GM04504 (cell line): Measurements from ENCODE around the gene RAB8B.
"Not testable (repeated sequence)": the region's sequence is repeated elsewhere in the genome, so short reads cannot be mapped to it uniquely, and the experiment has no call there.

Experiments used
- DNase-seq: peaks from one replicate; pipeline ENCODE4 v3.0.0-alpha.2; 2012; ENCODE audit warnings: low read depth

Gene RAB8B

DNA sequence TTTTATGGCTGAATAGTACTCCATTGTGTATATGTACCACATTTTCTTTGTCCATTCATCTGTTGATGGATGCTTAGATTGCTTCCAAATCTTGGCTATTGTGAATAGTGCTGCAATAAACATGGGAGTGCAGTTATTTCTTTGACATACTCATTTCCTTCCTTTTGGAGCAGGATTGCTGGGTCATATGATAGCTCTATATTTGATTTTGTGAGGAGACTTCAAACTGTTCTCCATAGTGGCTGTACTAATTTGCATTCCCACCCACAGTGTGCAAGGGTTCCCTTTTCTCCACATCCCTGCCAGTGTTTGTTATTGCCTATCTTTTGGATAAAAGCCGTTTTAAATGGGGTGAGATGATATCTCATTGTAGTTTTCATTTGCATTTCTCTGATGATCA is 47.7 kb downstream of the RAB8B start:
- not testable (repeated sequence) for DNase-seq

DNA sequence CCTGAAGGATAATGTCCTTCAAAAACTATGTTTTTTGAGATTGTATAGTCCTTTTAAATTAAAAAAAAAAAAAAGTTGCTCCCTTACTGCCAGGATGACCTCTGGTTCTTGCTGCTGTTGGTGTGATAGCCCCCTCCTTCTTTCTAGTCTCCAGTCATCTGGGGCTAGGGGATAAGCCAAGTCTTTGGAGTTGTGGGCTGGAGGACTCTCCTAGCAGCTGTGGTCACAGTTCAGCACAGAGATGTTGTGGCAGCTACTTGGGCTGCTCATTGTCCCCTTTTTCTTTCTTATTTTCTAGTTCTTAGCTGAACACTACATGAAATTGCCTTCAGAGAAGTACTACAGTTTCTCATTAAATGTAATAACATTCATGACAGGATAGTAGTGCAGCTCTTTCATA is 48.8 kb downstream of the RAB8B start:
- no peak for DNase-seq

DNA sequence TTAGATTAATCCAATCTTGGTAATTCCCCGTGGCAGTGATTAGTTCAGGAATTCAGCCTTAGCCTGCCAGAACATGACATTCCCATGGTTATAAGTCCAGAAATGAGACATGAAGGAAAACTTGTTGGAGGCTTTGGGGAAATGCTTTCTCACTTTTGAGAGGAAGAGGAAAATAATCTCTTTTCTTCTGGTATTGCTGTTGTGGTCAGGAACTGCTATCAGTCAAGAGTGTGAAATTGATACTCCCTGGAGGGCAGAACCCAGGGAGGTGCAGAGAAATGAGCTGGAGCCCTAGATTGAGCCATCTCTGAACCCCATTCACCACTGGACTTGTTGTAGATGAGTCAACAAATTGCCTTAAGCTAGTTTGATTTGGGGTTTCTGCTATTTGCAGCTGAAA is 49.4 kb downstream of the RAB8B start:
- DNase-seq, result peak; percentile 40

DNA sequence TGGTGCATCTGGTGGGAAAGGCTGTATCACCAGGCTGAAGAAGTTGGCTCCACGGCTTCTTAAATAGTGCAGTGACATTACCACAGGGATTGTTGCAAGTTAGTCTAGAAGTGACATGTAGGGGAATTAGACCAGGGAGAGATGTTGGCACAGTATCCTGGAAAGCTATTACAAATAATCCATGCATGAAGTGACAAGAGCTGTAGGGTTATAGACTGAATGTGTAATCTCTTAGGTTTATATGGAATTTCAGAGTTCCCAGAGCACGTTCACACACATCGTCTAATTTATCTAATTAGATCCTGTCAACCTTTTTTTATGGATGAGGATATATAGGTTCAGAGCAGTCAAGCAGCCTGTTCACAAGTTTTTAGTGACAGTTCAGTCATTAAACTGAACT is 50.7 kb downstream of the RAB8B start:
- no peak for DNase-seq

DNA sequence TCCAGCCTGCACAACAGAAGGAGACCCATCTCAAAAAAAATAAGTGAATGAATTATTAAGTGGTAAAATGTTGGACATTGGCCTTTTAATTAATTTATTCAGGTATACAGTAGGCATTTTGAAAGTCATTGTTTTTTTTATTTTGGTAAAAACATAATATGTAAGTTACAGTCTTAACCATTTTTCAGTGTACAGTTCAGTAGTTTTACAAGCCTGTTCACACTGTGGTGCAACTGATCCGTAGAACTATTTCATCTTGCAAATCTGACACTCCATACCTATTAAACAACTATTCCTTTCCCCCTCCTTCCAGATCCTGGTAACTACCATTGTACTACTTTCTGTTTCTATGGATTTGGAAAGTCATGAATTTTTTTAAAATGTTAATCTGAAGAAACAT is 51.9 kb downstream of the RAB8B start:
- no peak for DNase-seq

DNA sequence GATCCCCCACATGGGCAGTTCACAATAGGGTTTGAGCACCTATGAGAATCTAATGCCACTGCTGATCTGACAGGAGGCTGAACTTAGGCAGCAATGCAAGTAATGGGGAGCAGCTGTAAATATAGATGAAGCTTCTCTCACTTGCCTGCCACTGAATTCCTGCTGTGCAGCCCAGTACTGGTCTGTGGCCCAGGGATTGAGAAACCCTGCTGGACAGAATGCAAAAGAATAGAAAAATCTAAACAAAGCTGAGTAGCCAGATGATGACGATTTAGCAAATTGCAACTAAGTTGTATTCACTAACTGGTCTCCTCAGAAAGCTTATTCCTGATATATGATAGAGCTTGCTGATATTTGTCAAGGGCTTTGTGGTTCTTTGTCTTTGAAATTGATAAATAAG is 53.7 kb downstream of the RAB8B start:
- peak; percentile 64 for DNase-seq

DNA sequence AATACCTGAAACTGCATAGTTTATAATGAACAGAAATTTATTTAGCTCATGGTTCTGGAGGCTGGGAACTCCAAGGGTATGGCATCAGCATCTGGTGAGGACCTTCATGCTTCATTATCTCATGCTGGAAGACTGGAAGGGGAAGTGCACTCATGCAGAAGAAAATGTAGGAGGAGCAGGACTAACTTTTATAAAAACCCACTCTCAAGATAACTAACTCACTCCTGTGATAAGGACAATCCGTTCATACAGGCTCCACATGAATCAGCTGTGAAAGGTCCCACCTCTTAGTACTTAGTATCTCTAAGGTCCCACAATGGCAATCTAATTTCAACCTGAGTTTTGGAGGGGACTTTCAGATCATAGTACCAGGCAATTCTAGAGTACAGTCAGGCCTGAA is 54.4 kb downstream of the RAB8B start:
- DNase-seq, result no peak

DNA sequence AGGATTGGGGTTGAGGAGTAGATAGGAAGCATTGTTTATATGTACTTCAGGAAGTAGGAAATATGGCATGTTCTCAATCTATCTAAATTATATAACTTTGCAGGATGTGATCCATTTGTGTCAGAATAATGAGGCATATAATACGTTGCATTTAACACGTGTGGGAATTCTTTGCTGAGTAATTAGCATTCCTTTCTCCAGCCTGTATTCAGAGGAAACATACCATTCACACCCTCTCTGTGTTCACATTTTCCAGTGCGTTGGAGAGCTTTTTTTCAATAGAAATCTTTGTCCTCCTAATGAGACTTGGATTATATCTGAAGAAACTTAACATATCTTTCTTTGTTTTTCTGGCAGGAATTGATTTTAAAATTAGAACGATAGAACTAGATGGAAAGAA is 55.0 kb downstream of the RAB8B start:
- no peak for DNase-seq

DNA sequence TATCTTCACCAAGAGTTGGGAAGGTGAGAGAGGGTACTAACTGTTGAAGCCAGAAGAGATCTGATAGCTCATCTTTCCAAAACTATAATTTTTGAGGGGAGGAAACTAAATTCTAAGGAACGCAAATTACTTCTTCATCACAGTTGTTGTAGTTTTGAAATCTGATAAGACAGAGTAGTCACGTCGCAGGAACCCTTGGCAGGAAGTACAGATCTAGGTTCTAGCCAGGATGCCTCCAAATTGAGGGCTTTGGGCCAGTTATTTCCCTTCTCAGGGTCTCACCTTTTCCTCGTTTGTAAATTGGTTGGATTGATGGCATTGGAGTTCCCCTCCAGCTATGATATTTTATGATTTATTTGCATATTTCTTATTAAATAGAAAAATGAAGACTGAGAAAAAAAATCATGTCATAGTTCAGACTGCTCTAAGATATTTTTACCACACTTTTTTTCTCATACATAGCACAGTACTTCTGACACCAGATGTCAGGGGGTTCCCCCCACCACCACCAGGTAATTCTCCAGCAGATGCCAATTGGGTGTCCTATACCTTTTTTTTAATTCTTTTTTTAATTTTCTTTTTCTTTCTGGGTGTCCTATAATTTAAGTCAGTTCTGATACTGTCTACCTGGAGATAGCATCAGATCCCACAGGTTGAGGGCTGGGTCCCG is 55.7 kb downstream of the RAB8B start:
- no peak for DNase-seq

DNA sequence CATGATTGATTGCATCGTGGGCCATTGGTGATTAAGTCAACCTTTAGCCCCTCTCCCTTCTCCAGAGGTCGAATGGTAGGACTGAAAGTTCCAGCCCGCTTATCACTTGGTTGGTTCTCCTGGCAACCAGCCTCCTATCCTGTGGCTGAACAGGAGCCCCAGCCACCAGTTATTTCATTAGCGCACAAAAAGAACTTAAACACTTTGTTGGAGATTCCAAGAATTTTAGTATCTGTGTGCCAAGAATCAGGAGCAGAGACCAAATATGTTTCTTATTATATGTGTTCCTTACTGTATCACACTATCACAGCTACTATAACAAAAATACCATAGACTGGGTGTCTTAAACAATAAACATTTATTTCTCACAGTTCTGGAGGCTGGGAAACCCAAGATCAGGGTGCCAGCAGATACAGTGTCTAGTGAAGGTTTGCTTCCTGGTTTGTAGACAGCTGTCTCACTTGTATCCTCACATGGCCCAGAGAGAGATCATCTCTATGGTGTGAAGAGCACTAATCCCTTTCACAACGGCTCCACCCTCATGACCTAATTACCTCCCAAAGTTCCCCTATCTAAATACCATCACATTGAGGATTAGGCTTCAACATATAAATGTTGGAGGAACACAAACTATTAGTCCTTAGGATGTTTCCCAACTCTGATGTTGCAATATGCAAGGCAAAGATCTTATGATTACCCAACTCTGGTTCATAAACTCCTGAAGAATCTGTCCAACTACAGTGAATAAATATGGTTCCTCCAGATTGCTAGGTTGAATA is 57.5 kb downstream of the RAB8B start:
- DNase-seq, result peak; percentile 87

DNA sequence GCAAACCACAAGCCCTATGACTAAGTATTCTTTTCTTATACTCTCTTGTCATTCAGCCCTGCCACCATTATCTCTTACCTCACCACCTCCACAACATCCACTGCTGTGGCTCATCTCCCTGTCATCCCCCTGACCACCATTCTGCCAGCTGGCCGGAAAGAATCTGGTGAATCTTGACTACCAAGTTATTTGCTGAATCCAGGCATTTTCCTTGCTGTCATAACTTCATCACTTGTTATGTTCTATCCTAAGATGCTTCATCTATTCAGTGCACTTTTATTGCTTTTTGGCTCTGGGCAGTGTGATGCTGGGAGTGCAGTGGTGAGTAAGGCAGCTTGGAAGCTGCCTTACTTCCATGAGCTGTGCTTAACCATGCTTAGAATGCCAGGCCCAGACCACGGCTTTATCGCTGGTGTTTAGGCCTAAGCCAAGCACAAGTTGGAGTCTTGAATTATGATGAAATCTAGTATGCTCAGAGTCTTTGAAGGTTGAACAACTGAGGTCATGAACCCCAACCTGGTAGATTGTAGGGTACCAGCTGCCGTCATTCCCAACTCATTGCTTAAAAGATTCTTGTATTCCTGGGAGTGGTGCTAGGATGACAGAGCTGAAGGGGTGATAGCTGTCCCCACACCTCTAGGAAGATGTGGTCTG is 61.0 kb downstream of the RAB8B start:
- peak; percentile 97 for DNase-seq

DNA sequence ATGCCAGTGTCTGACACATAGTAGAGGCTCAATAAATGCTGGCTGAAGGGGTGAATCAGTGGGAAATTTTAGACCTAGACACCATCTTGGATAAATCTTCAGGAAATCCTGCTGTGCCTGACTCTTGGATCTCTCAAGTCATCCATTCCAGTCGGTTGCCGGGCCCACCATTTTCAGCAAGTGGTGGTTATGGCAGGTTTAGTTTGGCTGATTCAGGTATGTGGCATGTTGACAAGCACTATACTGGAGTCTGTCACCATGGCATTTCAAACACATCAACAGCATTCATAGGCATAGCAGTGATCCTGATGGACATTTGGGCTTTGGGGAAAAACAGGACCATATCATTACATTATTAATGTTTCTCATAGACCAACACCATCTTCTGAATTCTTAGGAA is 62.3 kb downstream of the RAB8B start:
- DNase-seq, result no peak

DNA sequence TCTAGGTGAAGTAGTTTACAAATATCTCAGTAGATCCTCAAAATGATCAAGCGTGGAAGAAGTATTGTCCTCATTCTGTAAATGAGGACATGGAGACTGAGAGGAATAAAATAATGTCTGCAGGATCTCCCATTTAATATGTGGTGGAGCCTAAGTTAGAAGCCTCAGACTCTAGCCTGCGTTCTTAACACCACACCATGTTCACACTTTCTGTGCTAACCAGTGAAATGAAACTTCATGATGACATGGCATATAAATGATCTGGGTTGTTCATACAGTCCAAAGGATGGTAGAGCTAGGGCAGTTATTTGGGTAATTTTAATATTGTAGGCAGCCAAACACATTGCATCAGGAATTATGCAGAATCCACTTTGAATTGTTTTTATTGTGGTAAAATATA is 62.9 kb downstream of the RAB8B start:
- no peak for DNase-seq

DNA sequence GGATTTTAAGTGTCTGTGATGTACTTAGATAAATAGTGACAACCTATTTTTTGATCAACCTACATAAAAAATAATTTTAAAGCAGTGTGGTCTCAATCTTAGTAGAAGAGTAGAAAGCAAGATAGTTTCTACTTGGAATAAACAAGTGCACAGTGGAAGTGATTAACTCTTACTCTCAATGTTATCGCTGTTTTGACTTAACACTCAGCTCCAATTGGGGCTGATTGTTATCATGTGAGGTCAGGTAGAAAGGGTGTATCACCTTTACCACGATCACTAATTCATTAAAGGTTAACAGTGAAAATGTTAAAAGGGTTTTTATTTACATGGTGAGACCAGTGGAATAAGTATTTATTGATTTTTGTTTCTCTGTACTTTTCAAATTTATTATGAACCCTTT is 65.6 kb downstream of the RAB8B start:
- DNase-seq, result no peak

DNA sequence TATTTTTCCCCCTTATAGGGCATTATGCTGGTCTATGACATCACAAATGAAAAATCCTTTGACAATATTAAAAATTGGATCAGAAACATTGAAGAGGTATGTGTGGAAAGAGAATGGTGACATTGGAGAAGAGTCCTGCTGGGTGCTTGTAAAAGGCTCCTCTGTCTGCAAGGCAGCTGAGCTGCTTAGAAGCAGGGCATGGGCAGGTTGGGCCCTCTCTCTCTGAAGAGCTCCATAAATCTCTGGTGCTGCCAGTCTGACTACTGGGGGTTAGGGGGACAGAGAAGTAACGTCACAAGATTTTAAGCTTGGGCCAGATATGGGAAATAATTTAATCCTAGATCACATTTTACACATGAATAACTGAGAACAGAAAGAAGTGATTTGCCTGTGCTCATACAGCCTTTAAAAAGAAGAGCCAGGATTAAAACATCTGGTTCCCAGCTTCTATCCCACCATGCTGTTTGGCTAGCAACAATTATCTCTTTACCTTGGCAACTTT is 66.1 kb downstream of the RAB8B start:
- DNase-seq, result no peak

DNA sequence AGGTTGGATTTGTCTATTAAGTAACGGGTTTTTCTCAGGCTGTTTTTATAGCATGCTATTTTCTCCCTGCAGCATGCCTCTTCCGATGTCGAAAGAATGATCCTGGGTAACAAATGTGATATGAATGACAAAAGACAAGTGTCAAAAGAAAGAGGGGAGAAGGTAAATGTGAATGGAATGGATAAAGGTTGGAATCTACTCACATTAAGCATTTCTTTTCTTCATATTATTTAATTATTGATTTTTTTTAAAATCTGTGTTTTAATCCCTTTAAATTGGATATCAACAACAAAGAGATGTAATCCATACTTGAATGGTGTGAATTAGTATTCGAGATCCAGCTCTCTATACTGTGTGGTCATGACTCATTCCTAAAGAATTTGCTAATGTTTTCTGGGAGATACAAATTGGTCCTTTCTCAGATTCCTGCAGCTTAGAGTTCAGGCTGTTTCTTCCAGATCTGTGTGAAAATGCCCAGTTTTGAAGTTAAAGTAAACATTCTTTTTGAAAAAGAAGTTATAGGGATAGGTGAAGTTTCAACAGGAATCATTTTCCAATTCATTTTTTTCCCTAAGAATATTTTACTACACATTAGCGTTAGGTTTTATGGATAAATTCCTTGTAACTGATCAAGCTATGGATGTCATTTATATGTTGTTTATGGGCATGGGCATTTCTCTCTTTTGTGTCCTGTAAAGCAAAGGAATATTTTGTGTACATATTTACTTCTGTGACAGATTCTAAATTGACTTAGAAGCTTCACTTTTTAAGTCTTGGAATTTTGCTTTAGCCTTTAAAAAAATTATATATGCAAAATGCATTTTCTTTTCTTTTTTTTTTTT is 67.2 kb downstream of the RAB8B start:
- peak; percentile 51 for DNase-seq

DNA sequence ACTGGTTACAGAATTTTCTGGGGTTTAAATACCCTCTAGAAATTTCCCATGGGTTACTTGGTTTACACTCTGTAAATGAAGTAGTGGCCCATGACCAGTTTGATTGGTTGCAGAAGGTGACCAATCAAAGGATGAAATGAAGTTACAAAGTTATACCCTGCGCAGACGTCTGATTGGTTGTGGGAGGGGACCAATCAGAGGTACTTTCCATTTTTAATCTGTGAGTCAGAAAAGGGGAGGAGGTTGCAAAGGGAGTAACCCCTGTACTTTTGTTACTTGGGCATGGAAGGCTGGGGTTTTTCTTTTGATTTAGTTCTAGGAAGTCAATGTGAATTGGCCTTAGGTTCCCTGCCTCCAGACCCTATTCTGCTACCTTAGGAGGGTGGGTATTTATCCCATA is 69.3 kb downstream of the RAB8B start:
- DNase-seq, result no peak

DNA sequence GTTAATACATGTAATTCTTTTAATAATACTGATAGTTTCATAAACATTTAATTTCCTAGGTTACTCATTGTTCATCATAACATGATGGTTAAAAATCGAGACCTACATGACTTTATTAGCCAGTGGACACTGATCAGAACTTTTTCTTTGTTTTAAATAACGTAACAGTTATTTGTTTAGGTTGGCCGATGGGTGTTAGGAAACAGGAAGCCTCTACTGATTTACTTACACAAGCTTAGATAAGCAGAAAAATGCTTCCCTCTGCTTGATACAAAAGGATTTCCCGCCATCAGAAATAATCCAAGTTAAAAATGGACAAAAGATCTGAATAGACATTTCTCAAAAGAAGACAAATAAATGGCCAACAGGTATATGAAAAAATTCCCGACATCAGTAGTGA is 71.4 kb downstream of the RAB8B start:
- no peak for DNase-seq

DNA sequence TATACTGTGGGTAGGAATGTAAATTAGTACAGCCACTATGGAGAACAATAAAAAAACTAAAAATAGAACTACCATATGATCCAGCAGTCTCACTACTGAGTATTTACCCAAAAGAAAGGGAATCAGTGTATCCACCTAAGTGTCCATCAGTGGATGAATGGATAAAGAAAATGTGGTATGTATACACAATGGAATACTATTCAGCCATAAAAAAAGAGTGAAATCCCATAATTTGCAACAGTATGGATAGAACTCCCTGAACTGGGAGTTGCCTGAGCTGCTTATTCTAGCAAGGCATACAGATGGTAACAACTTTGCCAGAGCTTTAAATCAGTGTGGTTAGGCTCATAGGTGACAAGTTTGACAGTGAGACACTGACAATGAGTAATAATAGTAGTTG is 71.9 kb downstream of the RAB8B start:
- DNase-seq, result no peak

DNA sequence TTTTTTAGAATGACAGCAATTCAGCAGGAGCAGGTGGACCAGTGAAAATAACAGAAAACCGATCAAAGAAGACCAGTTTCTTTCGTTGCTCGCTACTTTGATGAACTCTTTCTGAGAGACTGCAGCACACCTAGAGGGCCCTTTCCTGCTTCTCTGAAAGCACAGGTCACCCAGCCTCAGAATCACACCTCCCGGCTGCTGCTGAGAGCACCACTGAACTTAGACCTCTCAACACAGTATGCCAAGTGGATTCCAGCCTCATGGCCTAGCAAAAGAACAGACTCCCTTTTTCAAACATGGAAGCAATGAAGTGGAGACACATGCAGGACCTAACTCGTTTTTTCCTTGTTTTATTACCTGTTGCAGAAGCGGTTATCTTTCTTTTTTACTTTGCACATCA is 74.1 kb downstream of the RAB8B start:
- DNase-seq, result no peak

DNA sequence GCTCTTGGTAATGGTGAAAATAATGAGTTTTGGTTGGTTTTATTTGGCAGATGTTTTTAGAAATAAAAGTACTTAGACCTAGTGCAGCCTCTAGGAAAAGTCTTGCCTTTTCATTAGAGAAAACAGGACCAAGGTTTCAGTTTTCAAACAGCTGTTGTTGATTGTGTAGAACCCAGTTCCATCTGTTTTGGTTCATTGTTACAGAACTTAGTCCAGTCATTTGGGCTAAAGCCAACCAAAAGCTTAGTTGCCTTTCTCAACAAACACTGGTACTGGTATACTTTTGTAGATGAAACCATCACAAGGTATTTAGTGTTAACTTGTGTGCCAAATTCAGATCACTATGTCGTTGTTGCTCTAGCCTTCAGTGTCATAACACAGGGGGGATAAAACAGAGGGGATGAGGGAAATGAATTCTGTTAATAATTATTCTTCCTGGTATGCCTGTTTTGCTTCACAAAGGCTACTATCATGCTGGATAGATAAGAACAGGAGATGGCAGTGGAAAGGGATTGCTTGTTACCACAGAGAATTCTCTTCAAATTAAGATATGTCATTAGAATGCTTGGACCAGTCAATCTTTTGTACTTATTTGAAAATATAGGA is 75.4 kb downstream of the RAB8B start:
- peak; percentile 29 for DNase-seq

DNA sequence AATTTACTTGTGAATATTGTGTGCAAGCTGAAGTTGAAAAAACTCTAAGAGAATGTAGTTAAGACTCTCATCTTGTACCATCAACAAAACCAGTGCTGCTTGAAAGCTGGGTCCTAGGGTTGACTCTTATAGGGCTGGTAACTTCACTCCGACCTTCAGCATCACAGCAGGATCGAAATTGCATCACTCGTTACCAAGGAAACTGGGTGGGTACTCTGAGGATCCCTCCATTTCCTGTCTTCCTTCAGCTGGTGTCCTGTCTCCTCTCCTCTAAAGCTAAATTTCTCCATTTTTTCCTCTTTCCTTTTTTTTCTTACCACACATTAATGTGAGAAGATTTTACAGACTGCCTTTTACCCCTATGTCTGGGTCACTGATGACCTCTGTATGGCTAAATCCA is 85.0 kb downstream of the RAB8B start:
- no peak for DNase-seq
